Spleen (tissue), 7 donors: ENCODE results near the gene APOBEC2.
"Not testable (repeated sequence)": the region's sequence is repeated elsewhere in the genome, so short reads cannot be mapped to it uniquely, and the experiment has no call there.

Source experiments
- POLR2A ChIP-seq, 3 donors: fragments of 450-650 bp; IDR thresholded peaks; one replicate each; pipeline ENCODE4 v1.5.1; 2017; ENCODE audit warnings: antibody characterized with exemption in 3 of 3, mild to moderate bottlenecking in 1 of 3
- POLR2AphosphoS5 ChIP-seq, 3 donors: sonication (generic); formaldehyde crosslinking; IDR thresholded peaks; one replicate each; pipeline ENCODE4 v1.5.1; 2017; ENCODE audit warnings: antibody characterized with exemption in 3 of 3
- TF ChIP-seq, protein P1 (sequence below), 11 experiments: fragments of 200-600 bp in 7 of 11; fragments of 450-650 bp in 4 of 11; sonication (generic) in 4 of 11; IDR thresholded peaks in 8 of 11; conservative IDR thresholded peaks in 3 of 11; 1 replicate in 7 of 11; 2 replicates in 4 of 11; pipeline versions ENCODE4 v1.4.0 to v1.8.0; 2016 to 2021; ENCODE audit warnings: antibody characterized with exemption in 11 of 11, inconsistent platforms in 4 of 11, mild to moderate bottlenecking in 1 of 11
- donor health status: DM: no; HTN: no; CAD: no; lungs with moderate emphysema.
- donor health status: DM: no; HTN: no; CAD: no.
- donor health status: DM: no; HTN: no; CAD: no.

DNA sequence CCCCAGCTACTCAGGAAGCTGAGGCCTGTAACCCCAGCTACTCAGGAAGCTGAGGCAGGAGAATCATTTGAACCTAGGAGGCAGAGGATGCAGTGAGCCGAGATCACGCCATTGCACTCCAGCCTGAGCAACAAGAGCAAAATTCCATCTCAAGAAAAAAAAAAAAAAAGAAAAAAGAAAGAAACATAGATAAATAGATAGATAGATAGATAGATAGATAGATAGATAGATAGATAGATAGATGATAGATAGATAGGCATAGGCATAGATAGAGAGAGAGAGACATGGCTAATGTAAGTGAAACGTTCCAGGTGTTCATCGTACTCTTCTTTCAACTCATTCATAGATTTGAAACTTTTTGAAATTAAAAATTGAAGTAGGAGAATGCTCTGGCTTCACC is 46.0 kb upstream of the APOBEC2 start:
- TF ChIP-seq, protein P1, sequence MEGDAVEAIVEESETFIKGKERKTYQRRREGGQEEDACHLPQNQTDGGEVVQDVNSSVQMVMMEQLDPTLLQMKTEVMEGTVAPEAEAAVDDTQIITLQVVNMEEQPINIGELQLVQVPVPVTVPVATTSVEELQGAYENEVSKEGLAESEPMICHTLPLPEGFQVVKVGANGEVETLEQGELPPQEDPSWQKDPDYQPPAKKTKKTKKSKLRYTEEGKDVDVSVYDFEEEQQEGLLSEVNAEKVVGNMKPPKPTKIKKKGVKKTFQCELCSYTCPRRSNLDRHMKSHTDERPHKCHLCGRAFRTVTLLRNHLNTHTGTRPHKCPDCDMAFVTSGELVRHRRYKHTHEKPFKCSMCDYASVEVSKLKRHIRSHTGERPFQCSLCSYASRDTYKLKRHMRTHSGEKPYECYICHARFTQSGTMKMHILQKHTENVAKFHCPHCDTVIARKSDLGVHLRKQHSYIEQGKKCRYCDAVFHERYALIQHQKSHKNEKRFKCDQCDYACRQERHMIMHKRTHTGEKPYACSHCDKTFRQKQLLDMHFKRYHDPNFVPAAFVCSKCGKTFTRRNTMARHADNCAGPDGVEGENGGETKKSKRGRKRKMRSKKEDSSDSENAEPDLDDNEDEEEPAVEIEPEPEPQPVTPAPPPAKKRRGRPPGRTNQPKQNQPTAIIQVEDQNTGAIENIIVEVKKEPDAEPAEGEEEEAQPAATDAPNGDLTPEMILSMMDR (IDR thresholded peaks at IDR 0.05 in 8 of 11, conservative IDR thresholded peaks at IDR 0.05 in 3 of 11) = not testable (repeated sequence)
- not testable (repeated sequence) for TF ChIP-seq POLR2AphosphoS5, POLR2A (IDR thresholded peaks at IDR 0.05)
